ENCODE results near the gene TRAPPC3. TPM values are rescaled to one million over a fixed set of nuclear protein-coding genes. Genes with fewer than 3 reads are reported as not detected.

Gene TRAPPC3
- total and polyA plus RNA-seq, 2 experiments from 2014 or later = 45.6 to 55.9 TPM

- no peak for TF ChIP-seq EZH2 (IDR thresholded peaks at IDR 0.05; ENCODE audit: low read depth, unreplicated experiment)
Observed at GRCh38 chr1:36142121-36142520, 7.2 kb downstream of the TRAPPC3 start (continued).

GRCh38 chr1:36139521-36139920 is 9.8 kb downstream of the TRAPPC3 start:
- H3K27me3 ChIP-seq (ENCODE audit: insufficient read depth) = no peaks in the 10 kb centered on the region
- peaks cover 5% of the 10 kb centered on the region; the same call in 1 of the 2 replicates for H4K20me1 ChIP-seq (replicated peaks; ENCODE audit: insufficient read depth)
- H3K4me3 ChIP-seq = no peak overlapping the region
- no peak overlapping the region for H2AFZ ChIP-seq
- no peak for ATAC-seq
- Mint-ChIP-seq H3K4me3 (no peak overlapping the region), H3K27ac (no peak overlapping the region), H3K4me1 (peaks cover 7% of the 10 kb centered on the region; the same call in 2 of the 3 replicates), H3K9me3 (no peaks in the 10 kb centered on the region), H3K36me3 (ENCODE audit: low read depth) (peaks cover 3% of the 10 kb centered on the region; the same call in 1 of the 3 replicates), H3K27me3 (ENCODE audit: insufficient read depth, low read depth, poor library complexity) (peaks cover 4% of the 10 kb centered on the region)
- H3F3A ChIP-seq (replicated peaks; ENCODE audit: low read depth) = peaks cover 6% of the 10 kb centered on the region; the same call in 1 of the 2 replicates
- peaks cover 9% of the 10 kb centered on the region for H3K79me2 ChIP-seq (replicated peaks; ENCODE audit: insufficient read depth)
- H3K4me2 ChIP-seq = no peak overlapping the region
- no peak for TF ChIP-seq POLR2AphosphoS5 (IDR thresholded peaks at IDR 0.05; ENCODE audit: low read depth)
- TF ChIP-seq REST (IDR thresholded peaks at IDR 0.05; ENCODE audit: unreplicated experiment) = no peak
- TF ChIP-seq NANOG (IDR thresholded peaks at IDR 0.05; ENCODE audit: borderline replicate concordance) = no peak
- TF ChIP-seq ETS1 (IDR thresholded peaks at IDR 0.05) = no peak
- no peak for TF ChIP-seq CTCF (conservative IDR thresholded peaks at IDR 0.05; ENCODE audit: low read depth in 2 of 2)
- TF ChIP-seq ZNF331 (CRISPR knock-in tag; IDR thresholded peaks at IDR 0.05; ENCODE audit: low read depth) = no peak
- no peak for TF ChIP-seq ZNF462 (CRISPR knock-in tag; IDR thresholded peaks at IDR 0.05)
- no peak for TF ChIP-seq EZH2phosphoT487 (IDR thresholded peaks at IDR 0.05; ENCODE audit: unreplicated experiment)
- TF ChIP-seq JUNB (IDR thresholded peaks at IDR 0.05; ENCODE audit: unreplicated experiment) = no peak
- TF ChIP-seq ZNF114 (CRISPR knock-in tag; IDR thresholded peaks at IDR 0.05) = no peak
- TF ChIP-seq CREB1 (CRISPR knock-in tag; IDR thresholded peaks at IDR 0.05; ENCODE audit: low read depth) = no peak
- no peaks in the 10 kb centered on the region; the same call in 1 of the 2 replicates for H3K4me1 ChIP-seq (ENCODE audit: insufficient read depth)
- no peaks in the 10 kb centered on the region for H3K36me3 ChIP-seq (ENCODE audit: insufficient read depth)
- no peak for DNase-seq (ENCODE audit: low spot score)
- no peaks in the 10 kb centered on the region for H3K9me2 ChIP-seq (ENCODE audit: insufficient read depth)
- H3K27ac ChIP-seq (ENCODE audit: low read depth) = no peak overlapping the region
